Measurements from ENCODE around the gene KRTAP12-3. TPM values are rescaled to one million over a fixed set of nuclear protein-coding genes. Genes with fewer than 3 reads are reported as not detected.
"Not testable (repeated sequence)": the region's sequence is repeated elsewhere in the genome, so short reads cannot be mapped to it uniquely, and the experiment has no call there.

Gene KRTAP12-3
- not detected for polyA plus RNA-seq (ENCODE audit: insufficient read length in 4 of 4)

- DNase-seq (ENCODE audit: low read depth in 4 of 4, low spot score in 2 of 4): no peak
Observed at GRCh38 chr21:44657635-44658540, at the start of gene KRTAP12-3. TSS of gene KRTAP12-3 (plus strand) at chr21:44657932. CDS start at chr21:44657980, 48 bp downstream.

DNA sequence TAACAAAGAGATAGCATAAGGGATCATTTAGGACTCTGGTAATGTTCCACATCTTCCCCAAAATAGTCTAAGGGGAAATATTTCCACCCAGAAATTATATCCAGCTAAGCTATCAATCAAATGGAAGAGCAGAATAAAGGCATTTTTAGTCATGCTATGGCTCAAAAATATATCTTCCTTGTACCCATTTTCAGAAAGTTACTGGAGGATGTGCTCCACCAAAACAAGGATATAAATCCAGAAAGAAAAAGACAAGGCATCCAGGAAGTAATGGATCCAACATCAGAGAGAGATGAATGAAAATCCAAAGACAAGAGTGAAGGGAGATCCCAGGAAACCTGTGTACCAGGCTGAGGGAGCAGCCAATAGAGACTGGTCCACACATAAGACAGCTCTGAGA, 48.5 kb upstream of the KRTAP12-3 start:
- no peak for DNase-seq (ENCODE audit: low read depth in 4 of 4, low spot score in 2 of 4)

- DNase-seq (ENCODE audit: low read depth in 4 of 4, low spot score in 2 of 4): not testable (repeated sequence)
Observed at GRCh38 chr21:44610157-44610843, 47.4 kb upstream of the KRTAP12-3 start.

- DNase-seq (ENCODE audit: low read depth in 4 of 4, low spot score in 2 of 4): no peak
Observed at GRCh38 chr21:44611551-44611950, 46.2 kb upstream of the KRTAP12-3 start.

GRCh38 chr21:44612029-44612486, 45.7 kb upstream of the KRTAP12-3 start, which contains the start of gene KRTAP10-8:
TSS of gene KRTAP10-8 (plus strand) at chr21:44612079. CDS start at chr21:44612101, 22 bp downstream.
- no peak for DNase-seq (ENCODE audit: low read depth in 4 of 4, low spot score in 2 of 4)

GRCh38 chr21:44612669-44613229, 45.0 kb upstream of the KRTAP12-3 start:
- no peak for DNase-seq (ENCODE audit: low read depth in 4 of 4, low spot score in 2 of 4)

DNA sequence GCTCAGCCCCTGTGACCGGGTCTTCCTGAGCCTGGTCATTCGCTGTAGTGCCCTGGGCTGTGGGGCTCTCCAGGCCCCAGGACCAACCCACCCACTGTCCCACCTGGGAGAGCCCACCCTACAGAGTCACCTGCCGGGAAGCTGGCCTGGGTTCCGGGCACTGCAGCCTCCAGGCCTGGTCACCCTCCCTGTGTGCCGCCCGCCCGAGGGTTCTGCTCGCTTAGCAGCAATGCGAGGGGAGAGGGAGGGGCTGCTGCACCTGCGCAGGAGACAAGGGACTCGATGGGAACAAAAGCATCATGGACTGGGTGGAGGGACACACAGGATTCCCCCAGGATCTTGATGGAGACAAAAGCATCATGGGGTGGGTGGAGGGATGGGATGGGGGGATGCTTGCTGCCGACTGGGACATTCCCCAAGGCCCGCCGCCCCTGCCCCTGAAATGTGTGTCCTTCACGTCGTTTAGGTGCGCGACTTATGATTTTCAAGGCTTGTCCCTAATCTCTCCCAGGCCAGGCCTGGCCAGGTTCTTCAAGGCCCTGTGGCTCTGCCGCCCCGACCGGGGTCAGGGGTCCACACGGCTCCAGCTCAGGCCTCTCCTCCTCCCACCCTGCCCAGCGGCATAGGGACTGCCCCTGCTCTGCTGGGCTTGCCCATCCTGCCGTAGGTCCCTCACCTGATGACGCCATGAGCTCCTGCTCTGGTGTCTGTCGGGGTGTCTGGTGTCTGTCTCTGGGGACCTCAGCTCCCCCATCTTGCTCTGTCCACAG, 44.2 kb upstream of the KRTAP12-3 start:
- no peak for DNase-seq (ENCODE audit: low read depth in 4 of 4, low spot score in 2 of 4)

DNA sequence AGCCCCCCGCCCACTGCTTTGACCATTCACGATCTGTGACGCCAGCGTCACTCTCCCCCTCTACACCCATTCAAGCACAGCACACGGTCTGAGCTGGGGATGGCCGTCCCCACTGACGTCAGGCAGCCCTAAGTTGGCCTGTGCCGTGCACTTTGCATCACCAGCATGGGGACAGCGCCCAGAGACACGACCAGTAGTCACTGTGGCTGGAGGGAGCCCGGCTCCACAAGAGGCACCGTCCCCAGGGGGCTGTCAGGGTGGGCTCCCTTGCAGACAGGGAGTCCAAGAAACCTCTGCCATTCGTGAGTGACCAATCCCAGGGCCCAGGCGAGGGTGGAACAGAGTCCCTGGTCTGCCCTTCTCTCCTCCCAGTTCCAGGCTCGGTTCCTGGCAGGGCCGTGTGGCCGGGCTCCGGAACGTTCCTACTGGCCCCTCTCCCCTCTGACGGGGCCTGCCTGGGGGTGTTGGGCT, 43.5 kb upstream of the KRTAP12-3 start:
- DNase-seq (ENCODE audit: low read depth in 4 of 4, low spot score in 2 of 4): no peak

GRCh38 chr21:44614961-44615391, 42.8 kb upstream of the KRTAP12-3 start:
- no peak for DNase-seq (ENCODE audit: low read depth in 4 of 4, low spot score in 2 of 4)

DNA sequence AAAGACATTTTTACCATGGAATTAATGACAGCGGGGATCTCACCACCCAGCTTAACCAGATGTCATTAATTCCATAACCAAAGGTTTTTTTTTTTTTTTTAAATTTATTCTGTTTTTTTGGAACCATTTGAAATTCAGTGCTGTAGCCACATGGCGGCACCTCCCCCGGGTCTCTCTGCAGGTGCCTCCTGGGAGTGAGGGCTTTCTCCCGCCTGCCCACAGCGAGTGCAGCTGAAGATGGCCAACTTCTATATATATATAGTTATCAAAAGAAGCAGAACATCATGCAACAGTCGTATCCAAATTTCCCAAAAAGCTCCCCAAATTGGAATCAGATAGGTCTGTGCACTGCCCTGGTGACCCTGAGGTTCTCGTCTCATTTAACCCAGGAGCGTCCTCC, 42.3 kb upstream of the KRTAP12-3 start:
- DNase-seq (ENCODE audit: low read depth in 4 of 4, low spot score in 2 of 4): no peak

DNA sequence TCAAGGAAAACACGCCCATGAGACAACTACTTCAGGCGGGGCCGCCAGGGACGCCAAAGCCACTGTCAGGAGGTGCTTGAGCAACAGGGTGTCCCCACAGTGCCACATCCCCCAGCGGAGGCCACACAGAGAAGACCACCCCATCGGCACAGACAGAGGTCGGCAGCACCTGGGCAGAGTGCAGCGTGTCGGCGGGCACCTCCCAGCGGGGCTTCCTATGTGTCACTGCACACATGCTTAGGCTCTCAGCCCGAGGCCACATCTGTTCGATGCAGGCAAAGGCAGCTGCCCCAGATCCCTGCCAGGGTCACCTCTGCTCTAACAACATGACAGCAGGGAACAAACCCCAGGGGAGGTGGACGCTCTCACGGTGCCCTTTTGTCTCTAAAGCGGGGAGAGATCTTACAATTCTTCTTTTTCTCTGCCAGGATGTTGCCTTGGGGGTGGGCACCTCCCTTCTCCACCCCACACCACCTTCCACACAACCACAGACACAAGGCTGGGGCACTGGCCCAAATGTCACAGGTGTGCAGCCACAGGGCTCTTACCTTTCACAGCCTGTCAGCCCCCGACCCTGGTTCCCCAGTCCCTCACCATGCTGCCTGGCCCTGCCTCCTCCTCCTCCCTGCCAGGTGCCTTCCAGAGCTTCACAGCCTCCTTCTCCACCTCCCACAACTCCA, 41.7 kb upstream of the KRTAP12-3 start:
- DNase-seq (ENCODE audit: low read depth in 4 of 4, low spot score in 2 of 4): no peak

- DNase-seq (ENCODE audit: low read depth in 4 of 4, low spot score in 2 of 4): no peak
Observed at GRCh38 chr21:44616591-44616926, 41.2 kb upstream of the KRTAP12-3 start.

- no peak for DNase-seq (ENCODE audit: low read depth in 4 of 4, low spot score in 2 of 4)
Observed at GRCh38 chr21:44617071-44617501, 40.6 kb upstream of the KRTAP12-3 start.

GRCh38 chr21:44618504-44618903, 39.2 kb upstream of the KRTAP12-3 start:
- no peak for DNase-seq (ENCODE audit: low read depth in 4 of 4, low spot score in 2 of 4)

GRCh38 chr21:44618909-44619308, 38.8 kb upstream of the KRTAP12-3 start:
- no peak for DNase-seq (ENCODE audit: low read depth in 4 of 4, low spot score in 2 of 4)

- no peak for DNase-seq (ENCODE audit: low read depth in 4 of 4, low spot score in 2 of 4)
Observed at GRCh38 chr21:44619886-44620285, 37.8 kb upstream of the KRTAP12-3 start.

- DNase-seq (ENCODE audit: low read depth in 4 of 4, low spot score in 2 of 4): no peak
Observed at GRCh38 chr21:44623575-44623974, 34.2 kb upstream of the KRTAP12-3 start.

GRCh38 chr21:44625756-44626155, 32.0 kb upstream of the KRTAP12-3 start:
- no peak for DNase-seq (ENCODE audit: low read depth in 4 of 4, low spot score in 2 of 4)

GRCh38 chr21:44626262-44626661, 31.5 kb upstream of the KRTAP12-3 start:
- no peak for DNase-seq (ENCODE audit: low read depth in 4 of 4, low spot score in 2 of 4)

DNA sequence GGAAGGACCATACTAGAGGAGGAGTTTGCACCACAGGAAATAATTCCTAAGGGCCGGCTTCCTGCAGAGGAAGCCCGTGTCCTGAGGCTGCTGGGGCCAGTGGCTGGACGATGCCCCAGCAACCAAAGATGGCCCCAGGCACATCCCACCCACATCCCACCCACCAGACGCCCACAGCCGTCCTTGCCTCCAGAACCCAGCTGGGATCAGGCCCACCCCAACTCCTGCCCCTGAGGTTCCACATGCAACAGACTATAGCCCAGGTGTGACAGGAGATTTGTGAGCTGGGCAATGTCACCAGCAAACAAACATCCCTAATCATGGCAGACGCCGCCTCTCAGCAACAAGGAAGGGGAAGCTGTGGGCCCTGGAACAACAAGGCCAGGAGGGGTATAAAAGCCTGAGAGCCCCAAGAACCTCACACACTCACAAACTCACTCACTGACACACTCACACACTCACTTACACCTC, 31.0 kb upstream of the KRTAP12-3 start, which contains the start of gene KRTAP10-9:
KRTAP10-9 (plus strand) TSS at position 421 of the 471 bp plus-strand sequence. CDS start 79 bp downstream, outside the sequence.
- DNase-seq (ENCODE audit: low read depth in 4 of 4, low spot score in 2 of 4): no peak
